Ovary (tissue), 3 donors: Measurements from ENCODE around the gene SETD4.

Experiments
- CTCF ChIP-seq, 3 donors: fragments of 450-650 bp in 2 of 3; fragments of 200-600 bp in 1 of 3; IDR thresholded peaks; one replicate each; pipeline versions ENCODE4 v1.5.1 to v1.8.0; 2016 to 2022; ENCODE audit warnings: antibody characterized with exemption in 3 of 3, mild to moderate bottlenecking in 1 of 3
- EP300 ChIP-seq: sonication (generic); formaldehyde crosslinking; IDR thresholded peaks from one replicate; pipeline ENCODE4 v1.6.1; 2017; ENCODE audit warnings: antibody characterized with exemption
- POLR2A ChIP-seq: fragments of 450-650 bp; IDR thresholded peaks from one replicate; pipeline ENCODE4 v1.6.1; 2017; ENCODE audit warnings: antibody characterized with exemption, mild to moderate bottlenecking, moderate library complexity
- donor health status: DM: no; HTN: no; CAD: no.

GRCh38 chr21:36040389-36040788 is 19.9 kb downstream of the SETD4 start:
- no peak for TF ChIP-seq CTCF (IDR thresholded peaks at IDR 0.05)
- TF ChIP-seq EP300 = no peak
- TF ChIP-seq POLR2A = no peak
